GM12891 (cell line): ENCODE measurements around the gene HCST.

Experiments used
- POLR2AphosphoS5 ChIP-seq: IDR thresholded peaks from 2 replicates; pipeline ENCODE4 v1.6.1; 2011; ENCODE audit warnings: low read depth, low read length, control low read depth
- POU2F2 ChIP-seq: IDR thresholded peaks from 2 replicates; pipeline ENCODE4 v1.6.1; 2011; ENCODE audit warnings: low read depth, mild to moderate bottlenecking, control low read depth, low read length, moderate library complexity

- TF ChIP-seq POU2F2 (no peak), POLR2AphosphoS5 (no peak)
Observed at GRCh38 chr19:35871611-35872010, 30.7 kb upstream of the HCST start.
